Fibroblast of gingiva (primary cell): ENCODE data around the gene C19orf38.
"Not testable (repeated sequence)": the region's sequence is repeated elsewhere in the genome, so short reads cannot be mapped to it uniquely, and the experiment has no call there.

ENCODE experiments used
- DNase-seq: peaks from one replicate; pipeline ENCODE4 v3.0.0-alpha.2; 2011; ENCODE audit warnings: low read depth

Gene C19orf38

GRCh38 chr19:10876459-10877240 lies 28.4 kb downstream of the C19orf38 start:
- DNase-seq, result no peak

- DNase-seq, result not testable (repeated sequence)
These were observed 29.4 kb downstream of the C19orf38 start for GRCh38 chr19:10877608-10878007.

GRCh38 chr19:10878253-10878652 lies 30.0 kb downstream of the C19orf38 start:
- DNase-seq, result no peak

- DNase-seq, result no peak
These were observed 33.3 kb downstream of the C19orf38 start for GRCh38 chr19:10881403-10882107.

GRCh38 chr19:10882108-10882457 lies 33.9 kb downstream of the C19orf38 start:
- DNase-seq, result no peak

- DNase-seq, result peak; percentile 60
These were observed 36.1 kb downstream of the C19orf38 start for GRCh38 chr19:10884274-10884673.

- no peak for DNase-seq
These were observed 37.3 kb downstream of the C19orf38 start for GRCh38 chr19:10885201-10886169.

GRCh38 chr19:10887616-10888367 lies 39.6 kb downstream of the C19orf38 start:
- no peak for DNase-seq

GRCh38 chr19:10888421-10888866 lies 40.2 kb downstream of the C19orf38 start:
- no peak for DNase-seq

GRCh38 chr19:10889880-10890279 lies 41.7 kb downstream of the C19orf38 start:
- no peak for DNase-seq

GRCh38 chr19:10891405-10892086 lies 43.3 kb downstream of the C19orf38 start:
- no peak for DNase-seq

- DNase-seq, result no peak
These were observed 44.0 kb downstream of the C19orf38 start for GRCh38 chr19:10892256-10892655.

- no peak for DNase-seq
These were observed 46.6 kb downstream of the C19orf38 start for GRCh38 chr19:10894911-10895213.

GRCh38 chr19:10895363-10895762 lies 47.1 kb downstream of the C19orf38 start:
- no peak for DNase-seq

- DNase-seq, result no peak
These were observed 47.7 kb downstream of the C19orf38 start for GRCh38 chr19:10895920-10896319.

- peak; percentile 55 for DNase-seq
These were observed 48.8 kb downstream of the C19orf38 start for GRCh38 chr19:10896851-10897526.

- no peak for DNase-seq
These were observed 50.4 kb downstream of the C19orf38 start for GRCh38 chr19:10898633-10899032.

GRCh38 chr19:10899151-10899653 lies 51.0 kb downstream of the C19orf38 start:
- DNase-seq, result no peak

GRCh38 chr19:10907925-10908324 lies 59.7 kb downstream of the C19orf38 start:
- no peak for DNase-seq

GRCh38 chr19:10908380-10908960 lies 60.3 kb downstream of the C19orf38 start:
- no peak for DNase-seq
